HepG2 (cell line): ENCODE results near the gene DHX30. TPM values are rescaled to one million over a fixed set of nuclear protein-coding genes. Genes with fewer than 3 reads are reported as not detected.

Source experiments
- CREM ChIP-seq, 2 experiments: sonication (generic) in 1 of 2; formaldehyde crosslinking in 1 of 2; IDR thresholded peaks; 2 replicates each; pipeline versions ENCODE4 v1.4.0 to v1.6.1; 2016 to 2020; ENCODE audit warnings: antibody characterized with exemption in 1 of 2, mild to moderate bottlenecking in 1 of 2, missing genetic modification reagents in 1 of 2
- MAFF ChIP-seq: IDR thresholded peaks from 2 replicates; pipeline ENCODE4 v1.6.1; 2011; ENCODE audit warnings: low read depth, low read length, improper control_type of control experiment
- MATR3 ChIP-seq: sonication (generic); formaldehyde crosslinking; IDR thresholded peaks from 2 replicates; pipeline ENCODE4 v1.4.0; 2020; ENCODE audit warnings: missing genetic modification reagents
- NRL ChIP-seq: sonication (generic); formaldehyde crosslinking; IDR thresholded peaks from 2 replicates; pipeline ENCODE4 v1.5.0; 2020; ENCODE audit warnings: missing genetic modification reagents, mild to moderate bottlenecking, moderate library complexity, borderline replicate concordance
- SALL2 ChIP-seq: sonication (generic); formaldehyde crosslinking; IDR thresholded peaks from 2 replicates; pipeline ENCODE4 v1.8.1; 2023; ENCODE audit warnings: mild to moderate bottlenecking, missing genetic modification reagents, inconsistent platforms
- SKI ChIP-seq: fragments of 450-650 bp; IDR thresholded peaks from one replicate; pipeline ENCODE4 v1.6.1; 2018; ENCODE audit warnings: mild to moderate bottlenecking; ENCODE audit not compliant: partially characterized antibody
- SNAPC5 ChIP-seq: sonication (generic); formaldehyde crosslinking; IDR thresholded peaks from 2 replicates; pipeline ENCODE4 v1.8.1; 2023; ENCODE audit warnings: mild to moderate bottlenecking, missing genetic modification reagents, borderline replicate concordance
- TFE3 ChIP-seq: IDR thresholded peaks from 2 replicates; pipeline ENCODE4 v1.6.1; 2016
- THAP9 ChIP-seq: sonication (generic); formaldehyde crosslinking; IDR thresholded peaks from 2 replicates; pipeline ENCODE4; 2020; ENCODE audit warnings: missing genetic modification reagents, mild to moderate bottlenecking, borderline replicate concordance
- ZBTB14 ChIP-seq: sonication (generic); formaldehyde crosslinking; IDR thresholded peaks from 2 replicates; pipeline ENCODE4 v1.4.0; 2020; ENCODE audit warnings: missing genetic modification reagents
- ZNF280B ChIP-seq: sonication (generic); formaldehyde crosslinking; IDR thresholded peaks from 2 replicates; pipeline ENCODE4 v1.5.0; 2020; ENCODE audit warnings: missing genetic modification reagents, mild to moderate bottlenecking, borderline replicate concordance
- ZNF552 ChIP-seq: sonication (generic); formaldehyde crosslinking; IDR thresholded peaks from 2 replicates; pipeline ENCODE4 v1.9.0; 2022; ENCODE audit warnings: missing genetic modification reagents, mild to moderate bottlenecking, borderline replicate concordance
- ZNF572 ChIP-seq: sonication (generic); formaldehyde crosslinking; IDR thresholded peaks from 2 replicates; pipeline ENCODE4 v1.5.1; 2020; ENCODE audit warnings: mild to moderate bottlenecking, missing genetic modification reagents
- ZNF761 ChIP-seq: sonication (generic); formaldehyde crosslinking; conservative IDR thresholded peaks from 2 replicates; pipeline ENCODE4 v1.4.0; 2020; ENCODE audit warnings: mild to moderate bottlenecking, missing genetic modification reagents
- ZNF766 ChIP-seq: sonication (generic); formaldehyde crosslinking; IDR thresholded peaks from 2 replicates; pipeline ENCODE4 v1.5.0; 2020; ENCODE audit warnings: missing genetic modification reagents, borderline replicate concordance
- ZNF891 ChIP-seq: sonication (generic); formaldehyde crosslinking; IDR thresholded peaks from 2 replicates; pipeline ENCODE4 v1.5.0; 2020; ENCODE audit warnings: mild to moderate bottlenecking, missing genetic modification reagents
- ZUFSP ChIP-seq: sonication (generic); formaldehyde crosslinking; IDR thresholded peaks from 2 replicates; pipeline ENCODE4 v1.9.0; 2021; ENCODE audit warnings: missing genetic modification reagents, mild to moderate bottlenecking, borderline replicate concordance
- polyA plus RNA-seq, 8 experiments: library from polyadenylated mRNA; depleted of rRNA in 3 of 8; stranded (reverse) in 7 of 8; unstranded in 1 of 8; fragments of >200 nt; fragmentation: Illumina TruSeq in 4 of 8; extraction: Trizol in 4 of 8; gene quantifications; 2 replicates each; pipeline versions ENCODE4 v1.2.1 to v1.2.3, GENCODE V29; 2011 to 2016; ENCODE audit warnings: low read depth in 4 of 8, missing spikeins in 1 of 8, mixed read lengths in 1 of 8; ENCODE audit not compliant: insufficient read depth in 1 of 8
- total RNA-seq, 5 experiments: library from RNA; depleted of rRNA; stranded (reverse); fragments of >200 nt; fragmentation: Illumina TruSeq; extraction: Trizol; gene quantifications; 2 replicates each; pipeline ENCODE4 v1.2.3, GENCODE V29; 2016; ENCODE audit warnings: low read depth in 1 of 5

DHX30 gene
- total and polyA plus RNA-seq, 2 of the 13 experiments (the other 11 are each of a cell fraction or from before 2014, with no cell fraction given) = 30.6 to 59.4 TPM

- TF ChIP-seq THAP9 (CRISPR knock-in tag) (0 out of 2 replicates have a peak, but pooled peaks have one; percentile 77), ZNF552 (CRISPR knock-in tag) (no peak), ZNF761 (CRISPR knock-in tag) (no peak; the same call in 1 of the 2 replicates), ZNF766 (CRISPR knock-in tag) (no peak; the same call in 1 of the 2 replicates), NRL (CRISPR knock-in tag) (0 out of 2 replicates have a peak, but pooled peaks have one; percentile 57), ZNF280B (CRISPR knock-in tag) (no peak), TFE3 (CRISPR knock-in tag) (no peak), SKI (peak; percentile 40), ZNF891 (CRISPR knock-in tag) (peak; percentile 47; the same call in 1 of the 2 replicates), ZUFSP (no peak), ZNF572 (CRISPR knock-in tag) (no peak), MATR3 (CRISPR knock-in tag) (no peak), CREM (IDR thresholded peaks at IDR 0.05) (no peak), CREM (CRISPR knock-in tag; IDR thresholded peaks at IDR 0.05) (no peak), ZBTB14 (CRISPR knock-in tag) (0 out of 2 replicates have a peak, but pooled peaks have one; percentile 20), SALL2 (CRISPR knock-in tag) (peak; percentile 93), MAFF (no peak), SNAPC5 (CRISPR knock-in tag) (peak; percentile 19; the same call in 1 of the 2 replicates)
These were observed 21.9 kb downstream of the DHX30 start (continued) for GRCh38 chr3:47824541-47825473.
